NCI-H1048 (cell line): Measurements from ENCODE around the gene MANSC1.

Experiments used
- DNase-seq: peaks from one replicate; lab custom pipeline; 2025; lab: John Stamatoyannopoulos, UW

Gene MANSC1

GRCh38 chr12:12349711-12350665 is at the start of gene MANSC1:
Gene MANSC1 (minus strand): TSS chr12:12350242. CDS start chr12:12343314, 6,928 bp downstream.
- no peak for DNase-seq

GRCh38 chr12:12399161-12399560 is 49.1 kb upstream of the MANSC1 start:
- no peak for DNase-seq

DNA sequence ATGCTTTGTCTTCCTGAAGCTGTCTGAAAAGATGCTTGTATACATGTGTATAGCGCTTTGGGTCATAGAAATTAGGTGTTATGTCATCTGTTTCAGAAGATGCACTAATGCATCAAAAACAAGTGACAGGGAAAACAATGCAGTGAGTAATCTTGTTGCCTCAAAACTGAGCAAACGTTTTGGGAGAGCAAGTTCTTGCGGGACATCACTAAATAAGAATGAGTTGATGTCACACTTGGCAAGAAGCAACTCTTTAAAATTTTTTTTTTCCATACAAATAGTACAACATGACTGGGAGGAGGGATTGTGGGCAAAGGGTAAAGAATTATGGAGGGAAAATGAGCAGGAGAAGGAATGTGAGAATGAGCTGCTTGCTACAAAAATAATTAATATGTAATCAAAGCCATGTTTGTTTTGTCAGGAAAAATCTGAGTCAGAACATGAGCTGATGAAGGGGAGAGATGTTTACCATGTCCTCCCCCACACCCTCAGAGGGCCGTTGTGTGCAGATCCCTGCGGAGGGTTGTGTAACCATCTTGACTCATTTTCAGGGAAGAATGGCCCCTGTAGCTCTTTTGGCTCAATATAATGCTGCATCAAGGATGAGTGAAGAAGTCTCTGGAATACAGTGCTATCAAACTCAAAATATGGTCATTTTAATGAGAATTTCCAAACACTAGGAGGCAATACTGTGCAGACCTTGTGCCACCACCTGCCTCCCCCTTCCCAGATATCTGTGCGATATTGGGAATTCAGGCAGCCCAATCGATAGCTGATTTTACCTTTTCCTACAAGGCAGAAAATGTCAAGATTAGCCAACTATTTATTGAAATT is 48.2 kb upstream of the MANSC1 start:
- no peak for DNase-seq

- DNase-seq: no peak
Measured at GRCh38 chr12:12397184-12397583, 47.1 kb upstream of the MANSC1 start.

DNA sequence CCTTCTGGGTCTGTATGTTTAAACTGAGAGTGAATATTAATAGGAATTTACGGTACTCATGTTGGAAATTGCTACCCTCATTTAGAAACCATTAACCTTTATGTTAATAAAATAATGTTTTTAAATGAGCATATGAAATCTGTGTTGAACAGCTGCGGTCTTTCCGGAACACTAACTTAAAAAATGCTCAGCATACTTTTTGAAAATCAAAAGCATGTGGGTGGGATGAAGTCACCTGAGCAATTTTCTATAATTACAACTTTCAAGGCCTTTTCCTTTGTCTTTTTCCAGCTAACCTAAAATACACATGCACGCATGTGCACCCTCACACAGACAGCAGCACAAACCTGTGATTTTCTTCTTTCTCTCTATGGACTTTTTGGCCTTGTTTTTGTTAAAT is 46.7 kb upstream of the MANSC1 start:
- DNase-seq: no peak

DNA sequence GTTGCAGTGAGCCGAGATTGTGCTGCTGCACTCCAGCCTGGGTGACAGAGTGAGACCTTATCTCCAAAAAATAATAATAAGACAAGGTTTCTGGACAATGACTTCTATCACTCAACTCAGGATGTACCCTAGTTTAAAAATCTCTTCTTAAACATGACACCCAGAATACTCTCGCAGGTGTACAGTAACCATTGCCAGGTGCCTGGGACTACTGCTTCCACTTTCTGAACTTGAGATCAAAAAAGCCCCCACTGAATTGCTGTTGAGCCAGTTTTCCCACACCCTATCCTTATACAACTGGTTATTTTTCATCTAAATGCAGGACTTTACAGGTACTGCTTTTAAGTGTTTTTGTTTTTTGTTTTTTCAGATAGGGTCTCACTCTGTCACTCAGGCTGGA is 43.1 kb upstream of the MANSC1 start:
- no peak for DNase-seq

GRCh38 chr12:12392413-12392812 is 42.4 kb upstream of the MANSC1 start:
- DNase-seq: no peak

- DNase-seq: no peak
Measured at GRCh38 chr12:12387501-12387900, 37.5 kb upstream of the MANSC1 start.

GRCh38 chr12:12384571-12385340 is 34.7 kb upstream of the MANSC1 start:
- no peak for DNase-seq

DNA sequence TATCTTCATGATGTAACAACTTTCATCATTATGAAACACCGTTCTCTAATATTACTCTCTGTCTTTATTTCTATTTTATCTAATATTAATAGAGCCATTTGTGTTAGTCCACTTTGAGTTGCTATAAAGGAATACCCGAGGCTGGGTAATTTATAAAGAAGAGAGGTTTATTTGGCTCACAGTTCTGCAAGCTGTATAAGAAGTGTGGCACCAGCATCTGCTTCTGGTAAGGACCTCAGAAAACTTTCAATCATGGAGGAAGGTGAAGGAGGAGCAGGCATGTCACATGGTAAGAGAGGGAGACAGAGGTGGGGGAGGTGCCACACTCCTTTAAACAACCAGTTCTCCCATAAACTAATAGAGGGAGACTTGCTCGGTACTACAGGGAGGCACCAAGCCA is 31.9 kb upstream of the MANSC1 start:
- DNase-seq: no peak

DNA sequence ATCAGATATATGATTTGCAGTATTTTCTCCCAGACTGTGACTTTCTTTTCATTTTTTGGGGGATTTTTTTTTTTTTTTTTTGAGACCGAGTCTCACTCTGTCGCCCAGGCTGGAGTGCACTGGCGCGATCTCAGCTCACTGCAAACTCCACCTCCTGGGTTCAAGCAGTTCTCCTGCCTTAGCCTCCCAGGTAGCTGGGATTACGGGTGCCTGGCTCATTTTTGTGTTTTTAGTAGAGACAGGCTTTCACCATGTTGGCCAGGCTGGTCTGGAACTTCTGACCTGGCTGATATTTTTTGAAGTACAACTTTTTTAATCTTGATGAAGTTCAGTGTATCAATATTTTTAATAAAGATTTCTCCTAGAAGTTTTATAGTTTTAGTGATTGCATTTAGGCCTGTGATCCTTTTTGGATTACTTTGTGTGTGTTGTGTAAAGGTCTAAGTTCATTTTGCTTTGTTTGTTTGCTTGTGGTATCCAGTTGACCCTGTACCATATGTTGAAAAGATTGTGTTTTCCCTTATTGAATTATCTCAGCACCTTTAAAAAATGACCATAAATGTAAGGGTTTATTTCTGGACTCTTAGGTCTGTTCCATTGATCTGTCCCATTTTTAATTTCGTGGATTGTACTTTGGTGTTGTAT is 31.0 kb upstream of the MANSC1 start:
- DNase-seq: no peak

DNA sequence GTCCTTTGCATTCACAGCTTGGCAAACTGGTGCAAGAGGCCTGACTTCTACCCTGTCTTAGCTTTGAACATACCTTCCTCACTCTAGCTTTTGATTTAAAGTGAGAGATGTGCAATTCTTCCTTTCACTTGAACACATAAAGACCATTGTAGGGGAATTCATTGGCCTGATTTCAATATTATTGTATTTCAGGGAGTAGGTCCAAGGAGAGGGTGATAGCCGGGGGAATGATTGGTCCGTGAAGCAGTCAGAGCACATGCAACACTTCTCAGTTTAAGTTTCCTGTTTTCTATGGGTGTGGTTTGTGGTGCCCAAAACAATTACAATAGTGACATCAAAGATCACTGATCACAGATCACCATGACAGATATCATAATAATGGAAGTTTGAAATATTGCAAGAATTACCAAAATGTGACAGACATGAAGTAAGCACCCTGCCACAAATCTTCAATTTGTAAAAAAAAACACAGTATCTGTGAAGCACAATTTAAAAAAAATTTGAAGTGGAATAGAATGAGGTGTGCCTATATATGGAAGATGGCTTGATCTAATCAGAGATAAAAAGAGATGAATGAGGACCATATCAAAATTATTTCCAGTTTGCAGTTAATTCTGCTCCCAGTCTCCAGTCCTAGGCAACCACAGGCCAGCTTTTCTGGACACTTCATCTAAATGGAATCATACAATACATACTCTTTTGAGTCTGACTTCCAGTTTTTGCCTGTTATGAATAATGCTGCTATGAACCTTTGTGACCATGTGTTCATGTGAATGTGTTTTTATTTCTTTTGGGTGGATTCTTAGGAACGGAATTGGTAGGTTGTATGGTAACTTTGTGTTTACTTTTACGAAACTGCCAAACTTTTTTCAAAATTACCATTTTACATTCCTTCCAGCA is 30.0 kb upstream of the MANSC1 start:
- DNase-seq: no peak

DNA sequence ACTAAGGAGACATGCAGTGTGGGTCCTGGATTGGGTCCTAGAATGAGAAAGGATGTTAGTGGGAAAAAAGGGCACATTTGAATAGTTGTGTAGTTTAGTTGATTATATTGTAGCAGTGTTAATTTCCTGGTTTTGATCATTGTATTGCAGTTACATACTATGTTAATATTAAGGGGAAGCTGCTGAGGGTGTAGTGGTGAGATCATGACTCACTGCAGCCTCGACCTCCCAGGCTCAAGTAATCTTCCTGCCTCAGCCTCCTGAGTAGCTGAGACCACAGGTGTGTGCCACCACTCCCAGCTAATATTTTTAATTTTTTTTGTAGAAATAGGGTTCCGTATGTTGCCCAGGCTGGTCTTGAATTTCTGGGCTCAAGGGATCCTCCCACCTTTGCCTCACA is 28.6 kb upstream of the MANSC1 start:
- DNase-seq: no peak

GRCh38 chr12:12376646-12377448 is 26.8 kb upstream of the MANSC1 start:
- DNase-seq: peak; percentile 63

DNA sequence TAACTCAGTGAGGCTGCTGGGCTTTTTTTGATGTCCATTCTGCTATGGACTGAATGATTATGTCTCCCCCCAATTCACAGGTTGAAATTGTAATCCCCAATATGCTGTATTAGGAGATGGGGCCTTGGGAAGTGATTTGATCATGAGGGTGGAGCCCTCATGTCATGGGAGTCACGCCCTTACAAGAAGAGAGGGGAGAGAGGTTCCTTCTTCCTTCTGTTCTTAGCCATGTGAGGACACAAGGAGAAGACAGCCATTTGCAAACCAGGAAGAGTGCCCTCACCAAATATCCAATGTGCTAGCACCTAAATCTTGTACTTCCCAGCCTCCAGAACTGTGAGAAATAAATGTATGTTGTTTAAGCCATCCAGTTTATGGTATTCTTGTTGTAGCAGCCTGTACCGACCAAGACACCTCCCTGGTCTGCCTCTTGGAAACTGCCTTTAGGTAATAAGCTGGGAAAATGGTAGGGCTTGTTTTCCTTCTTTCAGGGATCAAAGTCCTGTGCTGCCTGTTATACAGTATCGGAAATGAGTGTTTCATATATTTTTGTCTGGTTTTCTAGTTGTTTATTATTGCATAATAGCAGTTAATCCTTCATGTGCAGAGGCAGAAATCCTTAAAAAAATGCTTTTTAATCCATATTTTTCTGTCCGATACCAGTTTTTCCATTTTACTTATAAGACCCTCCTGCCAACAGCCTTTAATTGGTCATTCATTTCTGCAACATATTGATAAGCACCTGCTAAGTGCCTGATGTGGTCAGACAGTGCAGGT is 23.1 kb upstream of the MANSC1 start:
- no peak for DNase-seq

- DNase-seq: no peak
Measured at GRCh38 chr12:12367482-12367998, 17.5 kb upstream of the MANSC1 start.

GRCh38 chr12:12366701-12367481 is 16.8 kb upstream of the MANSC1 start:
- no peak for DNase-seq

DNA sequence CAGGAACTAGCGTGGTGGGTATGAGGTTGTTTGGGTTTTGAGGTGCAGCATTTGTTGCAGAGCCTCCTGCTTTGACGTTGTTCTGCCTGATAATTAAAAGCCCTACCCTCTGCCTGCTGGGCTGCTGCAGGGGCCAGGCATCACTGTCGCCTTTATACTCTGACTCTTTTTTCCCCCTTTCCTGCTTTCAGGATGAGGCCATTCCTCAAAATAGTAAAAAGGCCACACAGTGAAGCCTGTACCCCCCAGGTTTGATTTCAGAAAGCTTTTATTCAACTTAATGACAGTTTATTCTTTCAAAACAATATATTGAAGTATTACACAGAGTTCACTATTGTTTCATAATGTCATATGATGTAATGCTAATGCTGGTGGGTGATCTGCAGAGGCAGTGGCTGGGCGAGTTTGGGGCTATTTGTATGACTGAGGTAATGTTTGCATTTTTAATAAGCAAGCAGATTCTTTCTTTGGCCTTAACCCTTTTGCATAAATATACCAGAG is 15.9 kb upstream of the MANSC1 start:
- DNase-seq: no peak
